ENCODE results near the gene DGKI. TPM values are rescaled to one million over a fixed set of nuclear protein-coding genes. Genes with fewer than 3 reads are reported as not detected.

DGKI gene
- total RNA-seq, 1 donor from 2014 or later, result 0.69 TPM

GRCh38 chr7:137661634-137662033 lies 185.1 kb downstream of the DGKI start:
- Mint-ChIP-seq H3K36me3 (ENCODE audit: low read depth, unreplicated experiment) (no peaks in the 10 kb centered on the region), H3K27me3 (ENCODE audit: unreplicated experiment) (peaks cover 2% of the 10 kb centered on the region), H3K9me3 (ENCODE audit: unreplicated experiment) (no peaks in the 10 kb centered on the region), H3K4me1 (ENCODE audit: unreplicated experiment) (peaks cover 19% of the 10 kb centered on the region), H3K27ac (ENCODE audit: unreplicated experiment) (no peak overlapping the region), H3K4me3 (ENCODE audit: unreplicated experiment) (no peak overlapping the region)
- DNase-seq (ENCODE audit: low spot score), result no peak
- no peak for TF ChIP-seq CTCF (IDR thresholded peaks at IDR 0.05; ENCODE audit: unreplicated experiment)

GRCh38 chr7:137658190-137658900 lies 188.4 kb downstream of the DGKI start:
- H3K4me3 Mint-ChIP-seq (ENCODE audit: unreplicated experiment), result no peak overlapping the region
- no peak for TF ChIP-seq CTCF (IDR thresholded peaks at IDR 0.05; ENCODE audit: unreplicated experiment)
- H3K27me3 Mint-ChIP-seq (ENCODE audit: unreplicated experiment), result no peaks in the 10 kb centered on the region
- H3K36me3 Mint-ChIP-seq (ENCODE audit: low read depth, unreplicated experiment), result no peaks in the 10 kb centered on the region
- peaks cover 27% of the 10 kb centered on the region for H3K4me1 Mint-ChIP-seq (ENCODE audit: unreplicated experiment)
- no peaks in the 10 kb centered on the region for H3K9me3 Mint-ChIP-seq (ENCODE audit: unreplicated experiment)
- DNase-seq (ENCODE audit: low spot score), result no peak
- no peak overlapping the region for H3K27ac Mint-ChIP-seq (ENCODE audit: unreplicated experiment)

- H3K4me1 Mint-ChIP-seq (ENCODE audit: unreplicated experiment), result peaks cover 27% of the 10 kb centered on the region
- H3K36me3 Mint-ChIP-seq (ENCODE audit: low read depth, unreplicated experiment), result no peaks in the 10 kb centered on the region
- no peak overlapping the region for H3K4me3 Mint-ChIP-seq (ENCODE audit: unreplicated experiment)
- no peak for DNase-seq (ENCODE audit: low spot score)
- no peaks in the 10 kb centered on the region for H3K27me3 Mint-ChIP-seq (ENCODE audit: unreplicated experiment)
- no peaks in the 10 kb centered on the region for H3K9me3 Mint-ChIP-seq (ENCODE audit: unreplicated experiment)
- H3K27ac Mint-ChIP-seq (ENCODE audit: unreplicated experiment), result no peak overlapping the region
- TF ChIP-seq CTCF (IDR thresholded peaks at IDR 0.05; ENCODE audit: unreplicated experiment), result no peak
These were observed 189.1 kb downstream of the DGKI start for GRCh38 chr7:137657476-137658189.

GRCh38 chr7:137656850-137657232 lies 189.9 kb downstream of the DGKI start:
- no peak for DNase-seq (ENCODE audit: low spot score)
- no peaks in the 10 kb centered on the region for H3K36me3 Mint-ChIP-seq (ENCODE audit: low read depth, unreplicated experiment)
- H3K27ac Mint-ChIP-seq (ENCODE audit: unreplicated experiment), result no peak overlapping the region

More at GRCh38 chr7:137656850-137657232, 189.9 kb downstream of the DGKI start:
- no peak overlapping the region for H3K4me3 Mint-ChIP-seq (ENCODE audit: unreplicated experiment)
- H3K9me3 Mint-ChIP-seq (ENCODE audit: unreplicated experiment), result no peaks in the 10 kb centered on the region
- no peaks in the 10 kb centered on the region for H3K27me3 Mint-ChIP-seq (ENCODE audit: unreplicated experiment)
- H3K4me1 Mint-ChIP-seq (ENCODE audit: unreplicated experiment), result peaks cover 27% of the 10 kb centered on the region
- no peak for TF ChIP-seq CTCF (IDR thresholded peaks at IDR 0.05; ENCODE audit: unreplicated experiment)

Measured in endothelial cell (in vitro differentiated cells).